Spinal cord (tissue), 10 donors: ENCODE results near the gene TBATA. TPM values are rescaled to one million over a fixed set of nuclear protein-coding genes. Genes with fewer than 3 reads are reported as not detected.

Experiments used
- DNase-seq, 6 donors: peaks; one replicate each; pipeline versions ENCODE4 v3.0.0 to v3.0.0-alpha.2; 2013 to 2015; ENCODE audit warnings: low spot score in 6 of 6, low read depth in 4 of 6
- H3K27ac ChIP-seq: one replicate; pipeline ENCODE4 v1.5.1; 2013; ENCODE audit warnings: low read depth, low read length, control low read depth
- H3K27me3 ChIP-seq: one replicate; pipeline ENCODE4 v1.6.1; 2013; ENCODE audit warnings: low read length; ENCODE audit not compliant: control insufficient read depth, insufficient read depth
- H3K36me3 ChIP-seq: one replicate; pipeline ENCODE4 v1.6.1; 2013; ENCODE audit warnings: low read length; ENCODE audit not compliant: control insufficient read depth, insufficient read depth
- H3K4me1 ChIP-seq: one replicate; pipeline ENCODE4 v1.6.1; 2013; ENCODE audit warnings: low read length; ENCODE audit not compliant: control insufficient read depth, insufficient read depth
- H3K4me3 ChIP-seq: one replicate; pipeline ENCODE4 v1.5.1; 2013; ENCODE audit warnings: low read depth, low read length, control low read depth
- H3K9me3 ChIP-seq: one replicate; pipeline ENCODE4 v1.6.1; 2013; ENCODE audit warnings: low read length; ENCODE audit not compliant: control insufficient read depth, insufficient read depth
- WGBS: methylation state at CpG from one replicate; pipeline ENCODE4 v1.1.5; 2013; ENCODE audit warnings: missing lambda C conversion rate; ENCODE audit not compliant: insufficient coverage; 5-methylcytosine and 5-hydroxymethylcytosine counted together
- long read RNA-seq, 4 donors: transcript quantifications; one replicate each; lab custom pipeline, GENCODE V29; 2026
- polyA plus RNA-seq, 2 donors: library from polyadenylated mRNA; unstranded; fragments of 120-200 nt; gene quantifications; one replicate each; pipeline ENCODE4 v1.2.1, GENCODE V29; 2013; ENCODE audit not compliant: insufficient read length in 2 of 2
- total RNA-seq, 2 donors: library from RNA; depleted of rRNA in 1 of 2; stranded (reverse); fragments of 120-200 nt in 1 of 2; fragments of >200 nt in 1 of 2; gene quantifications; one replicate each; pipeline versions ENCODE4 v1.2.3 to v1.2.4, GENCODE V29; 2013 to 2014
- donor health status: healthy.

The TBATA gene
- total RNA-seq: not detected
- polyA plus RNA-seq: not detected
- long read RNA-seq, donor 1: 0 reads
- long read RNA-seq, donor 2: 0 reads
- long read RNA-seq, donor 3: 0 reads
- long read RNA-seq, donor 4: 0 reads

GRCh38 chr10:70785190-70785589 lies at the start of gene TBATA:
TSS of gene TBATA (minus strand) at chr10:70785377. CDS start at chr10:70783379, 1,998 bp downstream.
- H3K27ac ChIP-seq: no peak within 1 kb of the TSS
- no peaks in the 10 kb centered on the region for H3K36me3 ChIP-seq
- WGBS: 66% methylated on average over 4 of the region's 4 CpGs
- no peaks in the 10 kb centered on the region for H3K27me3 ChIP-seq
- no peak within 1 kb of the TSS for H3K4me3 ChIP-seq
- DNase-seq: no peak
- no peaks in the 10 kb centered on the region for H3K9me3 ChIP-seq
- no peaks in the 10 kb centered on the region for H3K4me1 ChIP-seq

DNA sequence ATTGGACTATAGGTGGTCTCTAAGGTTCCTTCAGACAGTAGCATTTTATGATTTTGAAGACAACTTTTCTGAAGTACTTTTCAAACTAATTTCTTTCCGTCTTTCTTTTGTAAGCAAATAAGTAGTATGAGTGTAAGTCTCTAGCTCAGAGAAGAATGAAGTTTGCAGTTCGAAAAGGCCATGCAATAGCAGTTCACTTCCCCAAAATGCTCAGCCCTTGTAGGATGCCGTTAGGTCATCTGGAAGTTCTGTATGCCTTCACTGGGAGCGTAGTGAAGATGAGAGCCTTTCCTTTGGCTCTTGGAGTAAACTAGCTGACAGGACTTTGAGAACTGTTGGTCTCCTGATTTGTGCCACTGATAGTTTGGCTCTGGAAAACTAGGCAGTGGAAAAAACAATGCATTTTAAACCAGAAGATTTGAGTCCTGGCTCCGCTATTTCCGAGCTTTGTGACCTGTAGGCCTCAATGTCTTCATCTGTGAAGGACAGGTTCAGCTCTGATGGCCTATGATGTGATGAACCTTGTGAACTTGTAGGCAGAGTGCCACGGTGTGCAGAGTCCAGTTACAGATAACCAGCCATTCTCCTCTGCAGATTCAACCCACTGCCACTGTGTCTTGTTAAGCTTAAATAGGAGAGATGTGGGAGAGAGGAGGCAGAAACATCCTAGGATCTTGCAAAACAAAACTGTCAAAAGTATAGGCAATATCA lies 49.4 kb upstream of the TBATA start:
- Histone ChIP-seq H3K36me3 (no peaks in the 10 kb centered on the region), H3K9me3 (no peaks in the 10 kb centered on the region), H3K27me3 (no peaks in the 10 kb centered on the region), H3K27ac (no peak overlapping the region), H3K4me1 (no peaks in the 10 kb centered on the region), H3K4me3 (no peak overlapping the region)
- DNase-seq: no peak
- WGBS: 81% methylated on average over 4 of the region's 7 CpGs

- Histone ChIP-seq H3K4me1 (no peaks in the 10 kb centered on the region), H3K9me3 (no peaks in the 10 kb centered on the region), H3K27ac (no peak overlapping the region), H3K27me3 (no peaks in the 10 kb centered on the region), H3K4me3 (no peak overlapping the region), H3K36me3 (no peaks in the 10 kb centered on the region)
- 77% methylated on average over 4 of the region's 5 CpGs for WGBS
- DNase-seq: no peak
These were observed 48.8 kb upstream of the TBATA start for GRCh38 chr10:70834021-70834420.

- Histone ChIP-seq H3K27ac (no peak overlapping the region), H3K4me3 (no peak overlapping the region), H3K36me3 (no peaks in the 10 kb centered on the region), H3K27me3 (no peaks in the 10 kb centered on the region), H3K9me3 (no peaks in the 10 kb centered on the region), H3K4me1 (no peaks in the 10 kb centered on the region)
- peak in 1 of 6 donors; percentile 62 for DNase-seq
- 83% methylated on average over 1 of the region's 2 CpGs for WGBS
These were observed 48.4 kb upstream of the TBATA start for GRCh38 chr10:70833601-70834000.

- Histone ChIP-seq H3K27ac (no peak overlapping the region), H3K27me3 (no peaks in the 10 kb centered on the region), H3K9me3 (no peaks in the 10 kb centered on the region), H3K36me3 (no peaks in the 10 kb centered on the region), H3K4me3 (no peak overlapping the region), H3K4me1 (no peaks in the 10 kb centered on the region)
- peak in 2 of 6 donors; percentile 13 to 41 for DNase-seq
- WGBS: no CpG with 5 or more reads among the region's 3 CpGs
These were observed 47.8 kb upstream of the TBATA start for GRCh38 chr10:70832852-70833528.

- H3K27me3 ChIP-seq: no peaks in the 10 kb centered on the region
- no peak overlapping the region for H3K27ac ChIP-seq
- DNase-seq: no peak
- no peaks in the 10 kb centered on the region for H3K9me3 ChIP-seq
- no peaks in the 10 kb centered on the region for H3K36me3 ChIP-seq
- WGBS: no CpG with 5 or more reads among the region's 3 CpGs
- no peaks in the 10 kb centered on the region for H3K4me1 ChIP-seq
- no peak overlapping the region for H3K4me3 ChIP-seq
These were observed 47.0 kb upstream of the TBATA start for GRCh38 chr10:70832221-70832620.

DNA sequence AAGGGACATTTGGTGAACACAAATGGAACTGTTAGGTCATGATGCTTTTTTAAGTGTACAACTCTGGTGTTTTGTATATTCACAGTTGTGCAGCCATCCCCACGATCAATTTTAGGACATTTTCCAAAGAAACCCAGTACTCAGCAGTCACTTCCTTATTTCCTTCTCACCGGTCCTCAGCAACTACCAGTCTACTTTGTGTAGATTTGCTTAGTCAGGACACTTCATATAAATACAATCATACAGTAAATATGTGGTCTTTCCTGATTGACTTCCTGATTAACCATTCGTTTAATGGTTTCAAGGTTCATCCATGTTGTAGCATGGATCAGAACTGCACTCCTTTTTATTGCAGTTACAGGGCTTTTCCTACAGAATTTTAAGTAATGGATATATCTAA lies 45.0 kb upstream of the TBATA start:
- no peaks in the 10 kb centered on the region for H3K27me3 ChIP-seq
- no peak for DNase-seq
- H3K9me3 ChIP-seq: no peaks in the 10 kb centered on the region
- WGBS: no CpG with 5 or more reads among the region's 3 CpGs
- no peak overlapping the region for H3K4me3 ChIP-seq
- no peak overlapping the region for H3K27ac ChIP-seq
- peaks cover 3% of the 10 kb centered on the region for H3K4me1 ChIP-seq
- H3K36me3 ChIP-seq: no peaks in the 10 kb centered on the region

DNA sequence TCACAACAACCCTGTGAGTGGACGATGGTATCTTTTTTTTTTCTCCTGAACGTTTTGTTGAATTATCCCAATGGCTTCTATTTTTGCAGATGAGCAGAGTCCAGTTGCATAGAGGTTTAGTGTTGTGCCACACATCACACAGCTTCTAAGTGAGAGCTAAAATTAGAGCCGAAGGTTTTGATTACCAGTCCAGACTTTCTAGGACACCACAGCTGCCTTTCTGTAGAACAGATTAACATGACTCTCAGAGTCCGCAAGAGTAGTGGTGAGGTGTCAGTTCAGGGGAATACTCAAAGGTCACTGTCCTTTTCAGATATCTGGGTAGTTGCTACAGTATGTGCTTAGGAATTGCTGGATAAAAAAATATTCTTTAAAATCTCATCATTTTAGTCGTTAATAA lies 44.4 kb upstream of the TBATA start:
- Histone ChIP-seq H3K4me3 (no peak overlapping the region), H3K27me3 (no peaks in the 10 kb centered on the region), H3K27ac (no peak overlapping the region), H3K4me1 (peaks cover 3% of the 10 kb centered on the region), H3K36me3 (no peaks in the 10 kb centered on the region), H3K9me3 (no peaks in the 10 kb centered on the region)
- no peak for DNase-seq
- WGBS: 67% methylated on average over 1 of the region's 5 CpGs

DNA sequence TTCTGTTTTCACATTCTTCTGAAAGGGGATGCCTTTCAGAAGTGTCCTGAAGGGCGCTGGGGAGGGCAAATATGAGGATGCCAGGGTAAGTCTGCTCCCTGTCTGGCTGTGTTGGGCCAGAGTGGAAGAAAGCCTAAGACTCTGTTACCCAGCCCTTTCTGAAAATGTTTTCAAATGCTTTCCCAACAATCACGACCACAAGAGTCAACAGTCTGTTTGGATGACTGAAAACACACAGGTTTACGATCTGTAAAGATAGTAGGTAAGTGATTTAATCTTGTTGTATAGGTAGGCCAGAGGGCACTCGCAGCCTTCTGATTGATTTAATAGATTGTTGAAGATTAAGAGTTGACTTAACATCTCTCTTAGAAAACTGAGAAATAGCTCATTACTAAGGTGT lies 43.7 kb upstream of the TBATA start:
- no CpG with 5 or more reads among the region's 4 CpGs for WGBS
- Histone ChIP-seq H3K4me3 (no peak overlapping the region), H3K4me1 (peaks cover 3% of the 10 kb centered on the region), H3K27ac (no peak overlapping the region), H3K9me3 (no peaks in the 10 kb centered on the region), H3K36me3 (no peaks in the 10 kb centered on the region), H3K27me3 (no peaks in the 10 kb centered on the region)
- no peak for DNase-seq
